Uterus (tissue), 4 donors: ENCODE data around the gene PITRM1. TPM values are rescaled to one million over a fixed set of nuclear protein-coding genes. Genes with fewer than 3 reads are reported as not detected.

Experiments used
- DNase-seq, 2 donors: peaks; one replicate each; pipeline ENCODE4 v3.0.0-alpha.2; 2019 to 2020
- H3K27ac ChIP-seq, 2 donors: fragments of 200-600 bp; sonication (generic); 1 replicate in 1 of 2; 2 replicates in 1 of 2; pipeline ENCODE4 v1.5.1; 2016 to 2018
- H3K27me3 ChIP-seq, 2 donors: fragments of 200-600 bp; sonication (generic); one replicate each; pipeline ENCODE4 v1.5.1; 2018 to 2019; ENCODE audit warnings: control low read depth in 1 of 2
- H3K36me3 ChIP-seq, 2 donors: fragments of 200-600 bp; sonication (generic); one replicate each; pipeline ENCODE4 v1.5.1; 2019; ENCODE audit warnings: control low read depth in 1 of 2
- H3K4me1 ChIP-seq, 2 donors: fragments of 200-600 bp; sonication (generic); one replicate each; pipeline ENCODE4 v1.5.1; 2018 to 2019; ENCODE audit warnings: control low read depth in 1 of 2
- H3K4me3 ChIP-seq, 2 donors: fragments of 200-600 bp; sonication (generic); 1 replicate in 1 of 2; 2 replicates in 1 of 2; pipeline ENCODE4 v1.5.1; 2018 to 2019; ENCODE audit warnings: mild to moderate bottlenecking in 1 of 2
- H3K9me3 ChIP-seq, 2 donors: fragments of 200-600 bp; sonication (generic); one replicate each; pipeline ENCODE4 v1.5.1; 2019; ENCODE audit warnings: control low read depth in 1 of 2
- POLR2A ChIP-seq, 2 donors: fragments of 450-650 bp; IDR thresholded peaks; one replicate each; pipeline ENCODE4 v1.6.1; 2016; ENCODE audit warnings: antibody characterized with exemption in 2 of 2, mild to moderate bottlenecking in 1 of 2, moderate library complexity in 1 of 2
- intact Hi-C: fragments of 100-400 bp; cut with DNase I; formaldehyde crosslinking; loops from one replicate; pipeline ENCODE4 v1.15.1; 2023; ENCODE audit warnings: low total_unique reads
- total RNA-seq, 4 donors: library from RNA; depleted of rRNA in 3 of 4; stranded (reverse); fragments of >200 nt in 3 of 4; gene quantifications; one replicate each; pipeline versions ENCODE4 v1.1.0 to v1.2.4, GENCODE V29; 2014 to 2023
- TF ChIP-seq, protein P1 (sequence below), 4 experiments: fragments of 200-600 bp in 2 of 4; fragments of 450-650 bp in 2 of 4; sonication (generic) in 2 of 4; IDR thresholded peaks; one replicate each; pipeline ENCODE4 v1.5.1; 2016 to 2019; ENCODE audit warnings: antibody characterized with exemption in 4 of 4, mild to moderate bottlenecking in 2 of 4, moderate library complexity in 1 of 4
- donor health status: DM: yes; HTN: yes; CAD: no.

PITRM1 gene
- total RNA-seq, 4 donors from 2014 or later, result 37.4 to 100.0 (median 51.4) TPM

DNA sequence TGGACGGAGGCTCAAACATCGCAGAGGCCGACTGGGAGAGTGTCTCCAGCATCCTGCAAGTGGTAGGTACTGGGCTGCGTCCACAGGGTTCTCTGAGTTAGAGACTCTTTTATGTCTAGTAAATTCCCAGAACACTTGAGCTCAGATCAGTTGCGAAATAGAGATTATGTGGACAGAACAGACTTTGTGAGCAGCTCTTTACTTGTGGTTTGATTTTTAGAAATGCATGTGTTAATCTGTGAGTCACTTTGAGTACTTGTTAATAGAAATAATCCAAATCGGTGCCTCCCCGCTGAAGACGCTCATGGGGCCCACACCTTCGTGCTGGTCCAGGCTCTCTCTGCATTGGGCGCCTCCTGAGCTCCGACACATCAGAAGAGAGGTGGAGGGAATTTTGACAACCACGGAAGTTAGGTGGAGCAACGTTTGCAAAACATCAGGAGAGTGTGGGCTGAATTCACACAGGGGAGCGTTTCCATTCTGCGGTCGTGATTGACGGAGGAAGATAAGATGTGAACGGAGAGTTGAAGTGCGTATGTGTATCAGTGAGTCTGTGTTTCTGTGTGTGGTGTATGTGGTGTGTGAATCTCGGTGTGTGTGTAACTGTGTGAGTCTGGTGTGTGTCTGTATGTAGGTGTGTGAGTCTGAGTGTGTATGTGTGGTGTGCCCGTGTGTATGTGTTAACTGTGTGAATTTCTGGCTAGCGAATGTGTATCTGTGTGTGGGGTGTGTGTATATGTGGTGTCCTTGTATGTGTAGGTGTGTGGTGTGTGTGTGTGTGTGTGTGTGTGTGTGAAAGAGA is 73.1 kb downstream of the PITRM1 start:
- peaks cover 3 to 6% of the 10 kb centered on the region in 2 donors for H3K4me1 ChIP-seq
- no peaks in the 10 kb centered on the region for H3K9me3 ChIP-seq
- H3K27ac ChIP-seq, result no peak overlapping the region
- DNase-seq, result no peak
- H3K36me3 ChIP-seq, result no peaks in the 10 kb centered on the region
- TF ChIP-seq POLR2A (IDR thresholded peaks at IDR 0.05), result no peak
- TF ChIP-seq, protein P1, sequence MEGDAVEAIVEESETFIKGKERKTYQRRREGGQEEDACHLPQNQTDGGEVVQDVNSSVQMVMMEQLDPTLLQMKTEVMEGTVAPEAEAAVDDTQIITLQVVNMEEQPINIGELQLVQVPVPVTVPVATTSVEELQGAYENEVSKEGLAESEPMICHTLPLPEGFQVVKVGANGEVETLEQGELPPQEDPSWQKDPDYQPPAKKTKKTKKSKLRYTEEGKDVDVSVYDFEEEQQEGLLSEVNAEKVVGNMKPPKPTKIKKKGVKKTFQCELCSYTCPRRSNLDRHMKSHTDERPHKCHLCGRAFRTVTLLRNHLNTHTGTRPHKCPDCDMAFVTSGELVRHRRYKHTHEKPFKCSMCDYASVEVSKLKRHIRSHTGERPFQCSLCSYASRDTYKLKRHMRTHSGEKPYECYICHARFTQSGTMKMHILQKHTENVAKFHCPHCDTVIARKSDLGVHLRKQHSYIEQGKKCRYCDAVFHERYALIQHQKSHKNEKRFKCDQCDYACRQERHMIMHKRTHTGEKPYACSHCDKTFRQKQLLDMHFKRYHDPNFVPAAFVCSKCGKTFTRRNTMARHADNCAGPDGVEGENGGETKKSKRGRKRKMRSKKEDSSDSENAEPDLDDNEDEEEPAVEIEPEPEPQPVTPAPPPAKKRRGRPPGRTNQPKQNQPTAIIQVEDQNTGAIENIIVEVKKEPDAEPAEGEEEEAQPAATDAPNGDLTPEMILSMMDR (IDR thresholded peaks at IDR 0.05), result no peak
- intact Hi-C loops, result no loop called here
- no peak overlapping the region for H3K4me3 ChIP-seq
- no peaks in the 10 kb centered on the region for H3K27me3 ChIP-seq

DNA sequence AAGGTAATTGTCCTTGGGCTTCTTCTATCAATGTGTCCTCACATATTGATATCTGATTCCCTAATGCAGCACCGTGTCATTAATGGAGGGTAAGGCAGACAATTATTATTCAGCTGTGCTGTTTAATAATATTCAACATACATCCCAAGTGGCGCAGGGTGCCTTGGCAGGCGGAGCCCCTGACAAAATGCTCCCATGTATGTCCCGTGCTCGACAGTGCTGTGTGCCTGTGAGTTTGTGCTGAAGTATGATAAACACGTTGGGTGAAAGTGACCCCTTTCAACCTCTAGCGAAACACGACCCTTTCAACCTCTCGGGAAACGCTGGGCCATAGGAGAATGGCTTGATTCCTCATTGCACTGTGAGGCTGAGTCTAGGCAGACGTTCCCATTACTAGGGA is 73.9 kb downstream of the PITRM1 start:
- no peak for DNase-seq
- peaks cover 3 to 10% of the 10 kb centered on the region in 2 donors for H3K4me1 ChIP-seq
- H3K4me3 ChIP-seq, result no peak overlapping the region
- no peaks in the 10 kb centered on the region for H3K36me3 ChIP-seq
- no peak overlapping the region for H3K27ac ChIP-seq
- no peak for TF ChIP-seq POLR2A (IDR thresholded peaks at IDR 0.05)
- TF ChIP-seq, protein P1 (IDR thresholded peaks at IDR 0.05), result no peak
- intact Hi-C loops, result no loop called here
- H3K27me3 ChIP-seq, result no peaks in the 10 kb centered on the region
- no peaks in the 10 kb centered on the region for H3K9me3 ChIP-seq

DNA sequence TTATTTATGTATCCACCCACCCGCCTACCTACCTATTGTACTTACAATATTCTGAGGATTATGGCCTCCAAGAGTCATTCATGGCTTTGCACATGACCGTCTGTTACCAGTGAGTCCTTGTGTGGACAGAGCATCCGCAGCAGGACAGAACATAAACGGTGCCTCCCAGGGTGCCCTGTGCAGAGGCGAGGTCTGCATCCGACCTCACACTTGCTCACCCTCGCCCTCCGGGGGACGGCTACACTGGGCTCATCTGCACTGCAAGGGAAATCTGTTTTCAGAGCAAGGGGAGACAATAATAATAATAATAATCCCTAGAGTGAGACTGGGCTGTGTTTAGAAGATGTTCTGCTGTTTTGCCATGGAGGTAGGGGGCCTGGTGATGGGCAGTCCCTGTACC is 75.4 kb downstream of the PITRM1 start:
- H3K9me3 ChIP-seq, result no peaks in the 10 kb centered on the region
- no peak for DNase-seq
- intact Hi-C loops, result no loop called here
- no peaks in the 10 kb centered on the region for H3K27me3 ChIP-seq
- H3K36me3 ChIP-seq, result no peaks in the 10 kb centered on the region
- TF ChIP-seq, protein P1 (IDR thresholded peaks at IDR 0.05), result no peak
- no peak for TF ChIP-seq POLR2A (IDR thresholded peaks at IDR 0.05)
- H3K27ac ChIP-seq, result no peak overlapping the region
- H3K4me3 ChIP-seq, result no peak overlapping the region
- H3K4me1 ChIP-seq, result peaks cover 3 to 10% of the 10 kb centered on the region in 2 donors

DNA sequence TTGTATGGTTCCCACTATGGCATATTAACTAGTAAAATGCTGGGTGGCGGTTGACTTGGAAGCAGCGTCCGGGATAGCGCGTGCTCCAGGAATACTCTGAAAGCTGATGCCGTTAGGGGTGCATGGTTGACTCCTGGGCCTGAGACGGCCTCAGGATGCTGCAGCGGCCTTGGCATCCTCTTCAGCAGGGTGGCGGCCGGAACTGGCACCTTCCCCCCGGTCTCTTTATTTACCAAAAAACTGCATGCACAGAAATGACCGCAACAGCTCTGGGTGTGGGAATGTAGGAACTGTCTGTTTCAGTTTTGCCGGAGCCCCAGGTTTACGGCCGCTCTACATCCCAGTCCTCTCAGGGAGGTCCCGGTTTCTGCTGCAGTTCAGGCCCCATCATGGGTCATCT is 76.4 kb downstream of the PITRM1 start:
- H3K27me3 ChIP-seq, result no peaks in the 10 kb centered on the region
- H3K27ac ChIP-seq, result peak overlapping the region; percentile 83 to 95
- no peaks in the 10 kb centered on the region for H3K36me3 ChIP-seq
- intact Hi-C loops, result no loop called here
- no peak overlapping the region for H3K4me3 ChIP-seq
- peaks cover 3 to 10% of the 10 kb centered on the region in 2 donors for H3K4me1 ChIP-seq
- no peaks in the 10 kb centered on the region for H3K9me3 ChIP-seq
- TF ChIP-seq, protein P1 (IDR thresholded peaks at IDR 0.05), result no peak
- no peak for TF ChIP-seq POLR2A (IDR thresholded peaks at IDR 0.05)
- no peak for DNase-seq

DNA sequence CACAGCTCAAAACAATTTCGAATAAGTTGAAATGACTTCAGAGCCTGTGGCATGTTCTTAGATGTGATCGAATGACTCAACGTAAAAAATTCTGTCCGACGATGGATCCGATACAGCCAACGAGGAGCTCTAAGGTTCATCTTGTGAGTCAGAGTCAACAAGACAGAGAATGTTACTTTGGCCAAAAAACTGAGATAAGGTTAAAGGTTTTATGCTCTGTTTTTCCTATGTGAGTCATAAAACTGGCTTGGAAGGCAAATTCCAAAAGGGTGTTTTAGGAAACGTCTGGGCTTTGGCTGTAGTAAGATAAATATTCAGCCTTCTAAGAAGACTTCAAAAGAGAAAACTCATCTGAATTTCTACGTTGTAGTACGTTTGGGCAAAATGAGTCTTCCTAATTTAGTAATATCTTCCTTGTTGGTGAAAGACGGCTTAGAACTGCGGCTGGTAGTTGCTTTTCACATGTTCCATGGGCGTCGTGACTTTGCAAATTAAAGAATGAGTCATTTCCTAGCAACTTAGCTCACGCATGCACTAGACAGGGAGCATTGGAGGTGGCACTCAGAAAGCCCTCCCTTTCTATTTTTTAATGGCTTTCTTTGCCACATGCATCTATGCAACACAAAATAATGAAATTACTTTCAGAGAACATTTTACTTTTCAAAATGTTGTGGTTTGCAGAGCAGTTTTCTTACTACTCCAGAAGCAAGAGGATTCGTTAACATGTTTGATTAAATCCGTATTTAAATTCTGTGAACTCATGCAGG is 77.0 kb downstream of the PITRM1 start:
- Histone ChIP-seq H3K9me3 (no peaks in the 10 kb centered on the region), H3K36me3 (no peaks in the 10 kb centered on the region), H3K4me1 (peaks cover 3 to 10% of the 10 kb centered on the region in 2 donors), H3K27ac (peak overlapping the region; percentile 83 to 95), H3K4me3 (no peak overlapping the region), H3K27me3 (no peaks in the 10 kb centered on the region)
- DNase-seq, result peak; percentile 38 to 75
- intact Hi-C loops, result no loop called here
- TF ChIP-seq POLR2A (IDR thresholded peaks at IDR 0.05), result no peak
- TF ChIP-seq, protein P1 (IDR thresholded peaks at IDR 0.05), result no peak
